HUES48 (cell line): ENCODE results near the gene PLA2G2D.

Experiments used
- H3K27ac ChIP-seq: one replicate; pipeline ENCODE4 v1.7.0; 2013; ENCODE audit warnings: low read depth, low read length, inconsistent platforms
- H3K27me3 ChIP-seq: 2 replicates; pipeline ENCODE4 v1.6.1; 2013; ENCODE audit warnings: mild to moderate bottlenecking, low read length; ENCODE audit not compliant: control insufficient read depth, insufficient read depth
- H3K36me3 ChIP-seq: 2 replicates; pipeline ENCODE4 v1.6.1; 2013; ENCODE audit warnings: low read length; ENCODE audit not compliant: control insufficient read depth, insufficient read depth
- H3K4me1 ChIP-seq: 2 replicates; pipeline ENCODE4 v1.6.1; 2013; ENCODE audit warnings: mild to moderate bottlenecking, low read length; ENCODE audit not compliant: control insufficient read depth, insufficient read depth
- H3K4me3 ChIP-seq: 2 replicates; pipeline ENCODE4 v1.5.1; 2013; ENCODE audit warnings: mild to moderate bottlenecking, low read depth, low read length
- H3K9ac ChIP-seq: 2 replicates; pipeline ENCODE4 v1.6.1; 2013; ENCODE audit warnings: mild to moderate bottlenecking, low read depth, low read length, moderate library complexity
- H3K9me3 ChIP-seq: 2 replicates; pipeline ENCODE4 v1.6.1; 2013; ENCODE audit warnings: low read length; ENCODE audit not compliant: control insufficient read depth, insufficient read depth

PLA2G2D gene

DNA sequence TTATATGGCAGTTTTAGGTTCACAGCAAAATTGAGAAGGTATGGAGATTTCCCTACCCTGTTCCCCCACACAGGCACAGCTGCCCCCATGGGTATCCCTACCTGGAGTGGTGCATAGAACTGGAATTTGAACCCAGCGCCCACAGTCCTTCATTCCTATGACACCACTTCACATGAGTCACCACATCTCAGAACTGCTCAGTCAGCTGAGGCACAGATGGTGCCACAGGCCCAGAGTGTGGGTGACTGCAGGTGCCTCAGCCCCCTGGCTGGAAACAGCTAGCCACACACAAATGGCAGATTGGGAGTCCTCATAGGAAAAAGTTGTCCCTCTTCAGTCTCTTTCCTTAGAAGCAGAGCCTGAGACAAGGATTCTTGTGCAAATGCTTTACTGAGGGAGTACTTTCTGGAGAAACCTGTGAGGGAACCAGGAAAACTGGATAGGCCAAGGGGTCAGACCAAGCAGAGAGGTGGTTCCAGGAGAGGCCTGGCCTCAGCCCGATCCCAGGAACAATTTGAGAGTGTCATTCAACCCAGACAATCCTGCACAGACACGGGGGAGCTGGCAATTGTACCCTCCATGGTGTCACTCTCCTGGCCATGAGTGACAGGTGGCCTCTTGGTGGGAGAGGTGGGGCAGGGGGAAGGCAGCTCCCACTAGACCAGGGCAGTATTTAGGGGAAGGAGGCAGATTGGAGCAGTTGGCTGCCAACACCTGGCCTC is 6.9 kb downstream of the PLA2G2D start:
- peaks cover 4% of the 10 kb centered on the region; the same call in 1 of the 2 replicates for H3K4me1 ChIP-seq

DNA sequence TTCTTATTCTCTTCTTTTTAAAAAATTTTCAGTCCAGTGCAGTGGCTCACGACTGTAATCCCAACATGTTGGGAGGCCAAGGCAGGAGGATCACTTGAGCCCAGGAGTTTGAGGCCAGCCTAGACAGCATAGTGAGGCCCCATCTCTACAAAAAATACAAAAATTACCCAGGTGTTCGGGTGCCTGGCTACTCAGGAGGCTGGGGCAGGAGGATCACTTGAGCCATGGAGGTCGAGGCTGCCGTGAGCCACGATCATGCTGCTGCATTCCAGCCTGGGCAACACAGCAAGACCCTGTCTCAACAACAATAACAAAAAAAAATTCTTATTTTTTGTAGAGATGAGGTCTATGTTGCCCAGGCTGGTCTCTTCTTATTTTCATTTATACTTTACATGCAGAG is 7.9 kb downstream of the PLA2G2D start:
- Histone ChIP-seq H3K4me3 (no peak overlapping the region), H3K27ac (no peak overlapping the region), H3K9me3 (no peaks in the 10 kb centered on the region), H3K27me3 (no peaks in the 10 kb centered on the region), H3K4me1 (peaks cover 4% of the 10 kb centered on the region; the same call in 1 of the 2 replicates), H3K9ac (no peak overlapping the region), H3K36me3 (no peaks in the 10 kb centered on the region)

More for the DNA sequence above, 6.9 kb downstream of the PLA2G2D start:
- Histone ChIP-seq H3K4me3 (no peak overlapping the region), H3K36me3 (no peaks in the 10 kb centered on the region), H3K27ac (no peak overlapping the region), H3K9me3 (no peaks in the 10 kb centered on the region), H3K9ac (no peak overlapping the region), H3K27me3 (no peaks in the 10 kb centered on the region)

DNA sequence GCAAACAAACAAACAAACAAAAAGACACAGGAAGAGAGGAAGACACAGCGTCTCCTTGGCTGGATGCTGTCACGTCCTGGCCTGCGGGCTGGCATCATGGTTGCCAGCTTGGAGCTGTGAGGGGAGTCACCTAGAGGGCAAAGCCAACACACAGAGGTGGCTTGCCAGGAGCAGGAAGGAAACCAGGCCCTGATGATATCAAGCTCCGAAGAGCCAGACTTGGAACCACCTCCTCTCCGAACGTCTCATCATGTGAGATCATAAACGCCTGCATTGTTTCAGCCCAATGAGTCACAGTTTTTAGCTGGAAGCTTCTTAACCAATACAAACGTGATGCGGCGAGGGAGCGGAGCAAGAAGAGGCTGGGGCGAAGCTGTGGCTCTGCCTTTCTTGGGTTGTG is 8.7 kb downstream of the PLA2G2D start:
- Histone ChIP-seq H3K4me1 (peaks cover 4% of the 10 kb centered on the region; the same call in 1 of the 2 replicates), H3K27me3 (no peaks in the 10 kb centered on the region), H3K9me3 (no peaks in the 10 kb centered on the region), H3K36me3 (no peaks in the 10 kb centered on the region), H3K9ac (no peak overlapping the region), H3K4me3 (no peak overlapping the region), H3K27ac (no peak overlapping the region)

DNA sequence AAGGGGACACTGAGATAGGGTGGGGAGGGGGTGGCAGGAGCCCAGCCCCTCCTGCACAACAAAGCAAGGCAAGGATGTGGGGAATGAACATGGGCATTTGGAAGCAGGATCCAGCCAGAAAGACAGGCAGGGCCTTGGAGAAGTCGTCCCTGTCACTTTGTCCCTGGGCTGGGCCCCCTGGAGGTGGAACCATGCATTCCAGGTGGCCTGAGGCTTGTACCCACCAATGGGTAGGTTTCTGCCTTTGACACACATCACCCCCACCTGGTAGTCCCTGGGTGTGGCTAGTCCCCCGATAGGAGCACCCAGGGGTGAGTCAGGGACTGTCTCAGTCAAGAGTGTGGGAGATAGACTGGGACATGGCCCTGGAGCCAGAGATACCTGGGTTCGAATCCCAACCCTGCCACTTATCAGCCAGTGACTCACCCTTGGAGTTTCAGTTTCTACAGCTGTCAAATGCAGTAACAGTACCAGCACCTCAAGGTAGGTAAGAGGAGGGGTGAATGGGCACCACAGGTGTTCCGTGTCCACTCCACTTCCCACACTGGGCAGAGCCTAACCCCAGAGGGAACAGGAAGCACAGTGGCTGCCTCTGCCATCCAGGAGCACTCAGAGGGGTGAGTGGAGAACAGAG is 10.0 kb downstream of the PLA2G2D start:
- H3K27ac ChIP-seq, result no peak overlapping the region

DNA sequence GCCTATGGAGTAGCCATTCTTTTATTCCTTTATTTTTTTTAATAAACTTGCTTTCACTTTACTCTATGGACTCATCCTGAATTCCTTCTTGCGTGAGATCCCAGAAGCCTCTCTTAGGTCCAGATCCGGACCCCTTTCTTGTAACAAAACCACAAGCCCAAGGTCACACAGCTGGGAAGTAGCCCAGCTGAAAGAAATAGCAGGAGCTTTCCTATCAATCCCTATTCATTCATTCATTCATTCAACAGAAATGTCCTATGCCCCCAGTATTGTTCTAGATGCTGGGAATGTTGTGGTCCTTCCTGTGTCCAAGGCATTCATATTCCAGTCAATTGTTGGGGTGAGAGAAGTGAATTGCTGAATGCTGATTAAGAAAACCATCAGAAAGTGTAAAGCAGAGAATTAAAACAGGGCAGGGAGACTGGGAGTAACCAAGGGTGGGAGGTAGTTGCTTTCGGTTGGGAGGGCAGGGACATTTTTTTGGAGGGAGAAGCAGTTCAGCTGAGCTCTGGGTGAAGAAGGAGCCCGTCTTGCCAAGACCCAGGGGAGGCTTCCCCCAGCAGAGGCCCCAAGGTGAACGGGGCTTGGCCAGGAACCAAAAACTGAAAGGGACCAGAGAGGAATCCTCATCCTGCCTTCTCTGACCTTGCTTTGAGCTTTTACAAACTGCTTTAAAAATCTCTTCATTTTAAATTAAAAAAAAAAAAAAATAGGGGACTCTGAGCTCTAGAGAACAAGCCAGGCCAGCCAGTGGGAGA is 10.8 kb downstream of the PLA2G2D start:
- Histone ChIP-seq H3K27ac (no peak overlapping the region), H3K27me3 (no peaks in the 10 kb centered on the region), H3K9me3 (no peaks in the 10 kb centered on the region; the same call in 1 of the 2 replicates), H3K36me3 (no peaks in the 10 kb centered on the region), H3K9ac (no peak overlapping the region), H3K4me3 (no peak overlapping the region), H3K4me1 (no peaks in the 10 kb centered on the region)

More for the DNA sequence above, 10.0 kb downstream of the PLA2G2D start:
- Histone ChIP-seq H3K27me3 (no peaks in the 10 kb centered on the region), H3K4me3 (no peak overlapping the region), H3K36me3 (no peaks in the 10 kb centered on the region), H3K4me1 (peaks cover under 1% of the 10 kb centered on the region; the same call in 1 of the 2 replicates), H3K9ac (no peak overlapping the region), H3K9me3 (no peaks in the 10 kb centered on the region; the same call in 1 of the 2 replicates)

DNA sequence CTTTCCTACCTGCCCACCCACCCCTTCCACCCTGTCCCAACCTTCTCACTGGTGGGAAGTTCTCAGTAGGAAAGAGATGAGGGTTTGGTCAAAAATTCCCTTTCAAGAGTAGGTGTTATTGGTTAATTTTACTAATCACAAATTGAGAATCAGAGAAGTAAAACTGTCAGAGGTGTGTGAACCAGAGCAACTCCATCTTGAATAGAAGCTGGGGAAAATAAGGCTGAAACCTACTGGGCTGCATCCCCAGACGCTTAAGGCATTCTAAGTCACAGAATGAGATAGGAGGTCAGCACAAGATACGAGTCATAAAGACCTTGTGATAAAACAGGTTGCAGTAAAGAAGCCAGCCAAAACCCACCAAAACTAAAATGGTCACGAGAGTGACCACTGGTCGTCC is 11.5 kb downstream of the PLA2G2D start:
- Histone ChIP-seq H3K4me3 (no peak overlapping the region), H3K27me3 (no peaks in the 10 kb centered on the region), H3K27ac (no peak overlapping the region), H3K36me3 (no peaks in the 10 kb centered on the region), H3K9ac (no peak overlapping the region), H3K4me1 (no peaks in the 10 kb centered on the region), H3K9me3 (no peaks in the 10 kb centered on the region; the same call in 1 of the 2 replicates)

DNA sequence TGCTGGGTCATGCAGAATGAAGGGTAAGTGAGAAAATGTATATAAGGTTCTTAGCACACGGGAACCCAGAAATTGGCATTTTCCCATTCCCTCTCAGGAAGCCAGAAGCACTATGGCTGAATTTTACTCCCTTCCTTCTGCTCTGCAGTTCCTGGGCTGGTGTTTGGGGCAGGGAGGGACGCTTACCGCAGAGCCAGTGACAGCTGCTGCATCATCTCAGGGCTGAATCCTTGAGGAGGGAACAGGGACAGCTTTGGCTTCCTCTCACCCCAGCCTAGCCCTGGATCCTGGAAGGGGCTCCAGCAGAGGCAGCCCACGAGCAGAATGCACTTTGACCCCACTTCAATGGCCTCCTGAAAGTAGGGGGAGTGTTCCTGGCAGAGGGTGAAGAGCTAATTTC is 12.0 kb downstream of the PLA2G2D start:
- no peaks in the 10 kb centered on the region; the same call in 1 of the 2 replicates for H3K9me3 ChIP-seq
- no peak overlapping the region for H3K27ac ChIP-seq
- H3K27me3 ChIP-seq, result no peaks in the 10 kb centered on the region
- H3K4me1 ChIP-seq, result no peaks in the 10 kb centered on the region
- H3K9ac ChIP-seq, result no peak overlapping the region
- no peak overlapping the region for H3K4me3 ChIP-seq
- H3K36me3 ChIP-seq, result no peaks in the 10 kb centered on the region

DNA sequence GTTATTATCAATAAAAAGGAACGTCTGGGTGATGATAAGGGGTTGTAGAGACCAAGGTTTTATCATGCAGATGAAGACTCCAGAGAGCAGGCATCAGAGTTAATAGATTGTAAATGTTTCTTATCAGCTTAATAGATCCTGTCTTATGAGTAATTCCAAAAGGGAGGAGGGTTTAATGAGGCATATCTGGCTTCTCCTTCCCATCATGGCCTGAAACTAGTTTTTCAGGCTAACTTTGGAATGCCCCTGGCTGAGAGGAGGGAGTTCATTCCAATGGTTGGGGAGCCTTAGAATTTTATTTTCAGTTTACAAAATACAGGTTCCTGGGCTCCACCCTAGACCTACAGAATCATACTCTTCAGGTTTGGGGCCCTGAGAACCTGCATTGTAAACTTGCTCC is 13.5 kb downstream of the PLA2G2D start:
- no peaks in the 10 kb centered on the region; the same call in 1 of the 2 replicates for H3K9me3 ChIP-seq
- no peaks in the 10 kb centered on the region for H3K4me1 ChIP-seq
- H3K4me3 ChIP-seq, result no peak overlapping the region
- no peaks in the 10 kb centered on the region for H3K27me3 ChIP-seq
- H3K27ac ChIP-seq, result no peak overlapping the region
- H3K36me3 ChIP-seq, result no peaks in the 10 kb centered on the region
- no peak overlapping the region for H3K9ac ChIP-seq

DNA sequence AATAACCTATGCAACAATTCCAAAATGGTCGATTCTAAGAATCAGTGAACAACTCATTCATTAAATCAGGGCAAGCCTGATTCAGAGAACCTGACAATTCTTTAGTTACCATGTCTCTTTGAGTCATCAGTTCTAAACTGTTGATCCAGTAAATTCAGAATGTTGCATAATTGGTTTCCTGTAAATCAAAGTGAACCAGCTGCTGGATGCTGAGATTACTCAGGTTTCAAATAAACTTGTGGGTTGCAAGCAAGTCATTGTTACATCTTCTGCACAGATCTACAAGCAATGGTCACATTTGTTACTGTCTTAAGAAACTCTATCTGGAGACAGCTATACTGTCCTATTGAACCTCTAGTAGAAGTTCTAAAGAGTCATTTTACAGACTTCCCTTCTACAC is 16.5 kb downstream of the PLA2G2D start:
- no peaks in the 10 kb centered on the region for H3K27me3 ChIP-seq
- no peak overlapping the region for H3K9ac ChIP-seq
- H3K4me1 ChIP-seq, result no peaks in the 10 kb centered on the region
- no peak overlapping the region for H3K4me3 ChIP-seq
- H3K36me3 ChIP-seq, result no peaks in the 10 kb centered on the region
- H3K27ac ChIP-seq, result no peak overlapping the region
- H3K9me3 ChIP-seq, result peaks cover 7% of the 10 kb centered on the region

DNA sequence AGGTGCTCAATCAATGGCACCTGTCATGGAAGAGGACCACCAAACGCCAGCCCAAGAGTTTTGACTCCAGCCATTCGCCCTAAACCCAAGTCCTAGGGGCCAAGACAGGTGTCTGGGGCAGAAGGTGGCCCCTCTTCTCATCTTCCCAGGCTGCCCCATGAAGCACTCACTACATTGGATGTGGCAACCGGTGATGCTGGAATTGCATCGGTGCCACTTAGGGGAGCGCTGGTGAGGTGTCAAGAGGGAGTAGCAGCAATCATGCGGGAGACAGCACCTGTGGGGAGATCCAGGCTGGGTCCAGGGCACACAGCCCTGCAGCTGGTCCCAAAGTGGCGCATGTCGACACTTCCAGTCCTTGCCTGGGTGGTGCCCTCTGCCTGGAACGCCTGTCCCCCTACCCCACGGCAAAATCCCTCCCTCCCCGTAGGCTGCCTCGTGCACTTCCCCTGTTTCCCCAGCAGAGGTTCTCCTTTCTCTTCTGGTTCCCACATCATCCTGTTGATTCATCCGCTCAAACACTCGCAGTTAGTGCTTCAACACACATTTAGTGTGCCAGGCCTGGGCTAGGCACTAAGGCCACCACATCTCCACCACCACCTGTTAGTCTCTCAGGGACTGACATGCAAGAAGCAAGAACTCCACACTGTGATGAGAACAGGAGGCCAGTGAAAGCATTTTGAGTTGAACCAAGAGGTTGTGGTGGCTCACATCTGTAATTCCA is 18.5 kb downstream of the PLA2G2D start:
- no peak overlapping the region for H3K4me3 ChIP-seq
- H3K9me3 ChIP-seq, result peaks cover 28% of the 10 kb centered on the region
- H3K27ac ChIP-seq, result no peak overlapping the region
- H3K9ac ChIP-seq, result no peak overlapping the region
- H3K36me3 ChIP-seq, result no peaks in the 10 kb centered on the region
- H3K27me3 ChIP-seq, result no peaks in the 10 kb centered on the region
- H3K4me1 ChIP-seq, result no peaks in the 10 kb centered on the region
